GM12878 (cell line): ENCODE results near the gene ARHGEF11. TPM values are rescaled to one million over a fixed set of nuclear protein-coding genes. Genes with fewer than 3 reads are reported as not detected.

Experiments used
- ATAC-seq: fragments of 200-7000 bp; cut with Tn5 transposase; 3 replicates; pipeline ENCODE4 v1.9.1; 2020; ENCODE audit warnings: mild to moderate bottlenecking, moderate library complexity
- BruUV-seq: library from RNA; stranded (reverse); fragments of 400-500 nt; replicated peaks from 2 replicates; lab custom pipeline; 2021; lab: Mats Ljungman, UMichigan
- CTCF ChIA-PET: fragments of 300-600 bp; sonication (Branson Sonifier 250); formaldehyde crosslinking; extraction: SDS; loops from one replicate; lab custom pipeline; 2021; ENCODE audit warnings: inconsistent platforms; lab: Yijun Ruan, JAX
- POLR2A ChIA-PET: fragments of 350-600 bp; formaldehyde crosslinking; extraction: SDS; loops from one replicate; lab custom pipeline; 2021; ENCODE audit warnings: inconsistent platforms; lab: Charles Lee
- RAD21 ChIA-PET: fragments of 300-600 bp; sonication (Branson Sonifier 250); formaldehyde crosslinking; loops from one replicate; lab custom pipeline; 2023; ENCODE audit warnings: antibody characterized with exemption; ENCODE audit not compliant: unreplicated experiment; lab: Charles Lee
- SMC1A ChIA-PET: fragments of 300-600 bp; sonication (Branson Sonifier 250); formaldehyde crosslinking; loops from one replicate; lab custom pipeline; 2023; ENCODE audit not compliant: unreplicated experiment, uncharacterized antibody; lab: Charles Lee
- DNase-seq: peaks from one replicate; pipeline ENCODE4 v3.0.0-alpha.2; 2011; ENCODE audit warnings: low read depth, low spot score
- FAIRE-seq: peaks from 3 replicates; lab custom pipeline; 2011; peaks lifted over from hg19 to GRCh38; lab: Jason Lieb, UNC
- H2AFZ ChIP-seq: 2 replicates; pipeline ENCODE4 v1.6.0; 2011; ENCODE audit warnings: low read depth, low read length, control low read depth; ENCODE audit not compliant: control insufficient read depth
- H3K27ac ChIP-seq: 2 replicates; pipeline ENCODE4 v1.5.1; 2011; ENCODE audit warnings: control low read depth; ENCODE audit not compliant: control insufficient read depth, insufficient read depth
- H3K27me3 ChIP-seq, 2 experiments: replicated peaks in 1 of 2; 2 replicates each; pipeline versions ENCODE4 v1.6.0 to v1.6.1; 2011; ENCODE audit warnings: low read length in 1 of 2; ENCODE audit not compliant: control insufficient read depth in 2 of 2, insufficient read depth in 2 of 2
- H3K36me3 ChIP-seq, 2 experiments: 2 replicates each; pipeline ENCODE4 v1.5.1; 2011; ENCODE audit warnings: low read length in 1 of 2; ENCODE audit not compliant: control insufficient read depth in 2 of 2, insufficient read depth in 2 of 2
- H3K4me1 ChIP-seq: 2 replicates; pipeline ENCODE4 v1.6.1; 2011; ENCODE audit warnings: mild to moderate bottlenecking, low read length, moderate library complexity, mixed read lengths; ENCODE audit not compliant: control insufficient read depth, insufficient read depth
- H3K4me2 ChIP-seq: 2 replicates; pipeline ENCODE4 v1.6.0; 2011; ENCODE audit warnings: control low read depth; ENCODE audit not compliant: control insufficient read depth, insufficient read depth
- H3K4me3 ChIP-seq: fragments of 200-600 bp; sonication (generic); 2 replicates; pipeline ENCODE4 v1.5.1; 2016
- H3K79me2 ChIP-seq: 2 replicates; pipeline ENCODE4 v1.6.0; 2011; ENCODE audit warnings: low read length; ENCODE audit not compliant: control insufficient read depth, insufficient read depth
- H3K9ac ChIP-seq: 2 replicates; pipeline ENCODE4 v1.8.0; 2011; ENCODE audit warnings: low read length, control low read depth, mixed read lengths; ENCODE audit not compliant: control insufficient read depth, insufficient read depth
- H3K9me3 ChIP-seq: replicated peaks from 3 replicates; pipeline ENCODE4 v1.5.1; 2011; ENCODE audit warnings: mild to moderate bottlenecking, low read length; ENCODE audit not compliant: control insufficient read depth, insufficient read depth
- H4K20me1 ChIP-seq: 2 replicates; pipeline ENCODE4 v1.6.0; 2011; ENCODE audit not compliant: control insufficient read depth, insufficient read depth
- E2F8 ChIP-seq: fragments of 450-650 bp; IDR thresholded peaks from 2 replicates; pipeline ENCODE4 v1.6.1; 2018; ENCODE audit warnings: mild to moderate bottlenecking, low read depth, moderate library complexity; ENCODE audit not compliant: partially characterized antibody
- EGR1 ChIP-seq, 2 experiments: IDR thresholded peaks; 1 replicate in 1 of 2; 2 replicates in 1 of 2; pipeline ENCODE4 v1.6.1; 2011 to 2012; ENCODE audit warnings: low read depth in 2 of 2, low read length in 2 of 2, borderline replicate concordance in 1 of 2, mild to moderate bottlenecking in 1 of 2, moderate library complexity in 1 of 2
- EP300 ChIP-seq, 2 experiments: fragments of 150-350 bp in 1 of 2; IDR thresholded peaks; 2 replicates each; pipeline ENCODE4 v1.6.1; 2011 to 2012; ENCODE audit warnings: low read depth in 2 of 2, low read length in 2 of 2, borderline replicate concordance in 1 of 2, improper control_type of control experiment in 1 of 2, inconsistent platforms in 1 of 2; ENCODE audit not compliant: control insufficient read depth in 1 of 2
- HCFC1 ChIP-seq: fragments of 150-350 bp; IDR thresholded peaks from 2 replicates; pipeline ENCODE4 v1.6.1; 2014; ENCODE audit warnings: low read length
- MTA2 ChIP-seq: fragments of 450-650 bp; IDR thresholded peaks from 2 replicates; pipeline ENCODE4 v1.6.1; 2016; ENCODE audit warnings: low read depth, mild to moderate bottlenecking, moderate library complexity
- NBN ChIP-seq: fragments of 450-650 bp; IDR thresholded peaks from 2 replicates; pipeline ENCODE4 v1.6.1; 2016
- NFIC ChIP-seq: IDR thresholded peaks from 2 replicates; pipeline ENCODE4 v1.6.1; 2012; ENCODE audit warnings: low read depth, mild to moderate bottlenecking, inconsistent platforms, low read length, moderate library complexity
- NR2C2 ChIP-seq: IDR thresholded peaks from 2 replicates; pipeline ENCODE4 v1.6.1; 2011; ENCODE audit warnings: borderline replicate concordance, low read depth; ENCODE audit not compliant: control insufficient read depth, insufficient read length
- RAD51 ChIP-seq: fragments of 450-650 bp; IDR thresholded peaks from 2 replicates; pipeline ENCODE4 v1.6.1; 2016; ENCODE audit warnings: moderate library complexity, mild to moderate bottlenecking, inconsistent platforms
- SIX5 ChIP-seq: IDR thresholded peaks from 2 replicates; pipeline ENCODE4 v1.6.1; 2011; ENCODE audit warnings: mild to moderate bottlenecking, low read depth, low read length, moderate library complexity; ENCODE audit not compliant: severe bottlenecking
- SKIL ChIP-seq: fragments of 450-650 bp; IDR thresholded peaks from 2 replicates; pipeline ENCODE4 v1.6.1; 2017; ENCODE audit warnings: mild to moderate bottlenecking, low read depth, inconsistent platforms; ENCODE audit not compliant: poor library complexity, severe bottlenecking
- SRF ChIP-seq, 2 experiments: IDR thresholded peaks; 2 replicates each; pipeline ENCODE4 v1.6.1; 2011; ENCODE audit warnings: low read depth in 2 of 2, low read length in 2 of 2, mild to moderate bottlenecking in 1 of 2, moderate library complexity in 1 of 2
- SUPT20H ChIP-seq: IDR thresholded peaks from 2 replicates; pipeline ENCODE4 v1.6.1; 2011; ENCODE audit warnings: low read depth, mild to moderate bottlenecking, low read length, moderate library complexity, borderline replicate concordance; ENCODE audit not compliant: control insufficient read depth
- USF2 ChIP-seq: IDR thresholded peaks from 2 replicates; pipeline ENCODE4 v1.6.1; 2011; ENCODE audit warnings: low read depth, low read length, improper control_type of control experiment, borderline replicate concordance
- WRNIP1 ChIP-seq: IDR thresholded peaks from 2 replicates; pipeline ENCODE4 v1.6.1; 2011; ENCODE audit warnings: low read depth, low read length, improper control_type of control experiment, borderline replicate concordance
- YBX1 ChIP-seq: fragments of 450-650 bp; IDR thresholded peaks from 2 replicates; pipeline ENCODE4 v1.6.1; 2016; ENCODE audit warnings: antibody characterized with exemption
- ZNF207 ChIP-seq: fragments of 450-650 bp; IDR thresholded peaks from 2 replicates; pipeline ENCODE4 v1.6.1; 2014; ENCODE audit warnings: antibody characterized with exemption, mild to moderate bottlenecking, borderline replicate concordance
- WGBS: methylation state at CpG from one replicate; pipeline ENCODE4 v1.1.6; 2016; ENCODE audit warnings: low lambda C conversion rate; ENCODE audit not compliant: insufficient replicate concordance, insufficient coverage; ENCODE audit errors: missing lambda C conversion rate; 5-methylcytosine and 5-hydroxymethylcytosine counted together
- in situ Hi-C: fragments of 300-500 bp; cut with MboI; formaldehyde crosslinking; loops from 9 replicates; pipeline ENCODE4 v1.14.3; 2018; ENCODE audit warnings: mixed read lengths
- intact Hi-C: fragments of 100-400 bp; cut with micrococcal nuclease; formaldehyde crosslinking; loops from one replicate; pipeline ENCODE4 v1.14.2; 2022; ENCODE audit not compliant: unreplicated experiment
- polyA plus RNA-seq, 11 experiments: library from polyadenylated mRNA; depleted of rRNA in 4 of 11; unstranded in 6 of 11; stranded (reverse) in 5 of 11; fragments of >200 nt; fragmentation: Nextera tagmentation in 4 of 11; fragmentation: Illumina TruSeq in 1 of 11; extraction: Ambion mirVana in 4 of 11; extraction: Trizol in 1 of 11; gene quantifications; 1 replicate in 1 of 11; 2 replicates in 10 of 11; pipeline versions ENCODE4 v1.2.1 to v1.2.3, GENCODE V29; 2011 to 2016; ENCODE audit warnings: inconsistent platforms in 2 of 11, missing spikeins in 2 of 11, low read depth in 1 of 11
- total RNA-seq, 4 experiments: library from RNA; depleted of rRNA in 3 of 4; stranded (reverse); fragments of >200 nt in 3 of 4; fragmentation: Illumina TruSeq in 1 of 4; extraction: Trizol in 1 of 4; gene quantifications; 2 replicates each; pipeline versions ENCODE4 v1.2.1 to v1.2.3, GENCODE V29; 2013 to 2021

ARHGEF11 gene
- total and polyA plus RNA-seq, 10 of the 15 experiments (the other 5 are each of a cell fraction or from before 2014, with no cell fraction given): 0.05 to 12.7 (median 1.8) TPM

GRCh38 chr1:156956333-156956732 lies 89.2 kb downstream of the ARHGEF11 start (continued):
- TF ChIP-seq E2F8: no peak
- TF ChIP-seq, all 136 proteins: peak for 0

GRCh38 chr1:156953571-156953970 lies 92.0 kb downstream of the ARHGEF11 start:
- DNase-seq (no peak), ATAC-seq (no peak), FAIRE-seq (no peak)
- SMC1A ChIA-PET: no interaction called here
- intact Hi-C loops (no loop called here), in situ Hi-C loops (no loop called here)
- WGBS: 100% methylated on average over 2 of the region's 2 CpGs
- Histone ChIP-seq H3K9ac (no peak overlapping the region), H3K79me2 (no peaks in the 10 kb centered on the region), H3K36me3 (peaks cover 3 to 9% of the 10 kb centered on the region in 2 experiments), H3K27ac (no peak overlapping the region), H4K20me1 (no peaks in the 10 kb centered on the region), H3K4me3 (no peak overlapping the region), H3K27me3 (no peaks in the 10 kb centered on the region; a peak in 1 of 4 replicates), H2AFZ (no peak overlapping the region), H3K4me1 (no peaks in the 10 kb centered on the region), H3K4me2 (no peak overlapping the region), H3K9me3 (no peaks in the 10 kb centered on the region)
- POLR2A ChIA-PET: no interaction called here
- no TSS peak for BruUV-seq
- no peak for TF ChIP-seq USF2
- TF ChIP-seq HCFC1: no peak
- TF ChIP-seq SIX5: no peak
- TF ChIP-seq NBN: no peak
- TF ChIP-seq RAD51: no peak
- no peak for TF ChIP-seq YBX1
- TF ChIP-seq SKIL: no peak
- TF ChIP-seq ZNF207: no peak
- no peak for TF ChIP-seq MTA2
- no peak for TF ChIP-seq WRNIP1
- TF ChIP-seq EP300 (IDR thresholded peaks at IDR 0.05; ENCODE audit: borderline replicate concordance in 1 of 2, control insufficient read depth in 1 of 2, low read depth in 2 of 2, low read length in 2 of 2): no peak
- no peak for TF ChIP-seq NFIC
- TF ChIP-seq EGR1 (IDR thresholded peaks at IDR 0.05; ENCODE audit: borderline replicate concordance in 1 of 2, low read depth in 2 of 2, low read length in 2 of 2): no peak
- no peak for TF ChIP-seq NR2C2
- no peak for TF ChIP-seq SUPT20H
- TF ChIP-seq SRF (IDR thresholded peaks at IDR 0.05; ENCODE audit: low read depth in 2 of 2, low read length in 2 of 2): no peak
- RAD21 ChIA-PET: no interaction called here
- CTCF ChIA-PET: no interaction called here
